Chondrocyte (in vitro differentiated cells): ENCODE data around the gene TEDC1. TPM values are rescaled to one million over a fixed set of nuclear protein-coding genes. Genes with fewer than 3 reads are reported as not detected.

Experiments used
- DNase-seq: peaks from one replicate; pipeline ENCODE4 v3.0.0; 2021; ENCODE audit warnings: mixed read lengths, low spot score
- H3K27ac Mint-ChIP-seq: one replicate; pipeline ENCODE4 v1.8.0; 2021; ENCODE audit warnings: mild to moderate bottlenecking, moderate library complexity, mixed read lengths; ENCODE audit not compliant: unreplicated experiment
- H3K27me3 Mint-ChIP-seq: 2 replicates; pipeline ENCODE4 v1.8.0; 2021; ENCODE audit warnings: low read depth, mixed read lengths
- H3K36me3 Mint-ChIP-seq: 2 replicates; pipeline ENCODE4 v1.8.0; 2021; ENCODE audit warnings: low read depth, mixed read lengths
- H3K4me1 Mint-ChIP-seq: 2 replicates; pipeline ENCODE4 v1.8.0; 2021; ENCODE audit warnings: low read depth, mild to moderate bottlenecking, mixed read lengths
- H3K4me3 Mint-ChIP-seq: one replicate; pipeline ENCODE4 v1.8.0; 2021; ENCODE audit warnings: mild to moderate bottlenecking, moderate library complexity, mixed read lengths; ENCODE audit not compliant: unreplicated experiment
- H3K9me3 Mint-ChIP-seq: 2 replicates; pipeline ENCODE4 v1.8.0; 2021; ENCODE audit warnings: low read depth, mixed read lengths
- CTCF ChIP-seq: fragments of 200-600 bp; sonication (generic); IDR thresholded peaks from 2 replicates; pipeline ENCODE4 v1.5.0; 2021; ENCODE audit warnings: antibody characterized with exemption, mild to moderate bottlenecking, moderate library complexity
- total RNA-seq: library from RNA; stranded (reverse); gene quantifications from 3 replicates; pipeline ENCODE4 v1.2.1, GENCODE V29; 2021

TEDC1 gene
- total RNA-seq, 1 donor from 2014 or later: 12.9 TPM

- H3K36me3 Mint-ChIP-seq: no peaks in the 10 kb centered on the region
- TF ChIP-seq CTCF: no peak
- H3K27ac Mint-ChIP-seq: no peak overlapping the region
- no peaks in the 10 kb centered on the region for H3K4me1 Mint-ChIP-seq
- no peak overlapping the region for H3K4me3 Mint-ChIP-seq
- DNase-seq: peak; percentile 55
- no peaks in the 10 kb centered on the region for H3K9me3 Mint-ChIP-seq
- H3K27me3 Mint-ChIP-seq: no peaks in the 10 kb centered on the region
Measured at GRCh38 chr14:105501504-105502291, 10.7 kb downstream of the TEDC1 start.

GRCh38 chr14:105502446-105503295 is 11.6 kb downstream of the TEDC1 start:
- H3K27me3 Mint-ChIP-seq: peaks cover 2% of the 10 kb centered on the region
- H3K9me3 Mint-ChIP-seq: no peaks in the 10 kb centered on the region
- peak; percentile 77 for DNase-seq
- no peak overlapping the region for H3K4me3 Mint-ChIP-seq
- H3K36me3 Mint-ChIP-seq: no peaks in the 10 kb centered on the region
- no peak overlapping the region for H3K27ac Mint-ChIP-seq
- H3K4me1 Mint-ChIP-seq: no peaks in the 10 kb centered on the region
- TF ChIP-seq CTCF: no peak

- Mint-ChIP-seq H3K27ac (no peak overlapping the region), H3K36me3 (no peaks in the 10 kb centered on the region), H3K4me1 (no peaks in the 10 kb centered on the region), H3K27me3 (peaks cover 6% of the 10 kb centered on the region), H3K9me3 (no peaks in the 10 kb centered on the region), H3K4me3 (no peak overlapping the region)
- TF ChIP-seq CTCF: no peak
- DNase-seq: peak; percentile 85
Measured at GRCh38 chr14:105503296-105503640, 12.2 kb downstream of the TEDC1 start.

GRCh38 chr14:105503935-105504692 is 13.1 kb downstream of the TEDC1 start:
- H3K9me3 Mint-ChIP-seq: no peaks in the 10 kb centered on the region
- peaks cover 8% of the 10 kb centered on the region for H3K27me3 Mint-ChIP-seq
- peak; percentile 79 for DNase-seq
- H3K4me1 Mint-ChIP-seq: no peaks in the 10 kb centered on the region
- no peak for TF ChIP-seq CTCF
- no peaks in the 10 kb centered on the region for H3K36me3 Mint-ChIP-seq
- no peak overlapping the region for H3K4me3 Mint-ChIP-seq
- no peak overlapping the region for H3K27ac Mint-ChIP-seq

- no peaks in the 10 kb centered on the region for H3K36me3 Mint-ChIP-seq
- no peaks in the 10 kb centered on the region for H3K4me1 Mint-ChIP-seq
- H3K27me3 Mint-ChIP-seq: peaks cover 8% of the 10 kb centered on the region
- H3K27ac Mint-ChIP-seq: no peak overlapping the region
- no peak overlapping the region for H3K4me3 Mint-ChIP-seq
- peak; percentile 91 for DNase-seq
- H3K9me3 Mint-ChIP-seq: no peaks in the 10 kb centered on the region
- no peak for TF ChIP-seq CTCF
Measured at GRCh38 chr14:105505101-105505500, 14.1 kb downstream of the TEDC1 start.
